Measurements from ENCODE around the gene PPP1R37.

GRCh38 chr19:45096700-45097099 lies 3.7 kb downstream of the PPP1R37 start:
- TF ChIP-seq, protein P1, sequence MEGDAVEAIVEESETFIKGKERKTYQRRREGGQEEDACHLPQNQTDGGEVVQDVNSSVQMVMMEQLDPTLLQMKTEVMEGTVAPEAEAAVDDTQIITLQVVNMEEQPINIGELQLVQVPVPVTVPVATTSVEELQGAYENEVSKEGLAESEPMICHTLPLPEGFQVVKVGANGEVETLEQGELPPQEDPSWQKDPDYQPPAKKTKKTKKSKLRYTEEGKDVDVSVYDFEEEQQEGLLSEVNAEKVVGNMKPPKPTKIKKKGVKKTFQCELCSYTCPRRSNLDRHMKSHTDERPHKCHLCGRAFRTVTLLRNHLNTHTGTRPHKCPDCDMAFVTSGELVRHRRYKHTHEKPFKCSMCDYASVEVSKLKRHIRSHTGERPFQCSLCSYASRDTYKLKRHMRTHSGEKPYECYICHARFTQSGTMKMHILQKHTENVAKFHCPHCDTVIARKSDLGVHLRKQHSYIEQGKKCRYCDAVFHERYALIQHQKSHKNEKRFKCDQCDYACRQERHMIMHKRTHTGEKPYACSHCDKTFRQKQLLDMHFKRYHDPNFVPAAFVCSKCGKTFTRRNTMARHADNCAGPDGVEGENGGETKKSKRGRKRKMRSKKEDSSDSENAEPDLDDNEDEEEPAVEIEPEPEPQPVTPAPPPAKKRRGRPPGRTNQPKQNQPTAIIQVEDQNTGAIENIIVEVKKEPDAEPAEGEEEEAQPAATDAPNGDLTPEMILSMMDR (IDR thresholded peaks at IDR 0.05; ENCODE audit: low read length), result no peak
- no peak for TF ChIP-seq EZH2 (IDR thresholded peaks at IDR 0.05; ENCODE audit: borderline replicate concordance, low read length)

Measured in OCI-LY1 (cell line).